ENCODE data around the gene THBS3. TPM values are rescaled to one million over a fixed set of nuclear protein-coding genes. Genes with fewer than 3 reads are reported as not detected.

THBS3 gene
- total RNA-seq, 1 experiment from 2014 or later = 14.9 TPM

GRCh38 chr1:155206891-155207805 is 549 bp downstream of the THBS3 start:
- DNase-seq = peak; percentile 87
- H3K36me3 ChIP-seq (replicated peaks; ENCODE audit: control insufficient read depth, insufficient read depth, low read length) = peaks cover 10% of the 10 kb centered on the region
- H3K4me3 ChIP-seq (ENCODE audit: insufficient read depth, low read depth, low read length) = peak overlapping the region; percentile 31
- no peaks in the 10 kb centered on the region for H3K27me3 ChIP-seq (ENCODE audit: control insufficient read depth, insufficient read depth, low read length)

- peak; percentile 37 for DNase-seq
- H3K4me3 ChIP-seq (ENCODE audit: insufficient read depth, low read depth, low read length) = no peak overlapping the region
- peaks cover 17% of the 10 kb centered on the region for H3K36me3 ChIP-seq (replicated peaks; ENCODE audit: control insufficient read depth, insufficient read depth, low read length)
- H3K27me3 ChIP-seq (ENCODE audit: control insufficient read depth, insufficient read depth, low read length) = no peaks in the 10 kb centered on the region
Measured at GRCh38 chr1:155205969-155206593, 1.6 kb downstream of the THBS3 start.

GRCh38 chr1:155205035-155205434 is 2.7 kb downstream of the THBS3 start:
- no peaks in the 10 kb centered on the region for H3K27me3 ChIP-seq (ENCODE audit: control insufficient read depth, insufficient read depth, low read length)
- H3K36me3 ChIP-seq (replicated peaks; ENCODE audit: control insufficient read depth, insufficient read depth, low read length) = peaks cover 25% of the 10 kb centered on the region
- DNase-seq = no peak
- no peak overlapping the region for H3K4me3 ChIP-seq (ENCODE audit: insufficient read depth, low read depth, low read length)

- Histone ChIP-seq H3K36me3 (replicated peaks; ENCODE audit: control insufficient read depth, insufficient read depth, low read length) (peaks cover 38% of the 10 kb centered on the region), H3K27me3 (ENCODE audit: control insufficient read depth, insufficient read depth, low read length) (no peaks in the 10 kb centered on the region), H3K4me3 (ENCODE audit: insufficient read depth, low read depth, low read length) (no peak overlapping the region)
- peak; percentile 27 for DNase-seq
Measured at GRCh38 chr1:155202731-155203515, 4.8 kb downstream of the THBS3 start.

- H3K36me3 ChIP-seq (replicated peaks; ENCODE audit: control insufficient read depth, insufficient read depth, low read length) = peaks cover 44% of the 10 kb centered on the region
- H3K27me3 ChIP-seq (ENCODE audit: control insufficient read depth, insufficient read depth, low read length) = no peaks in the 10 kb centered on the region
- no peak overlapping the region for H3K4me3 ChIP-seq (ENCODE audit: insufficient read depth, low read depth, low read length)
- peak; percentile 28 for DNase-seq
Measured at GRCh38 chr1:155202198-155202597, 5.5 kb downstream of the THBS3 start.

- H3K4me3 ChIP-seq (ENCODE audit: insufficient read depth, low read depth, low read length) = no peak overlapping the region
- peaks cover 49% of the 10 kb centered on the region for H3K36me3 ChIP-seq (replicated peaks; ENCODE audit: control insufficient read depth, insufficient read depth, low read length)
- no peaks in the 10 kb centered on the region for H3K27me3 ChIP-seq (ENCODE audit: control insufficient read depth, insufficient read depth, low read length)
- no peak for DNase-seq
Measured at GRCh38 chr1:155200920-155201319, 6.8 kb downstream of the THBS3 start.

- Histone ChIP-seq H3K27me3 (ENCODE audit: control insufficient read depth, insufficient read depth, low read length) (no peaks in the 10 kb centered on the region), H3K36me3 (replicated peaks; ENCODE audit: control insufficient read depth, insufficient read depth, low read length) (peaks cover 49% of the 10 kb centered on the region), H3K4me3 (ENCODE audit: insufficient read depth, low read depth, low read length) (no peak overlapping the region)
- no peak for DNase-seq
Measured at GRCh38 chr1:155199792-155200191, 7.9 kb downstream of the THBS3 start.

- no peaks in the 10 kb centered on the region for H3K27me3 ChIP-seq (ENCODE audit: control insufficient read depth, insufficient read depth, low read length)
- no peak overlapping the region for H3K4me3 ChIP-seq (ENCODE audit: insufficient read depth, low read depth, low read length)
- DNase-seq = no peak
- peaks cover 48% of the 10 kb centered on the region for H3K36me3 ChIP-seq (replicated peaks; ENCODE audit: control insufficient read depth, insufficient read depth, low read length)
Measured at GRCh38 chr1:155198547-155198906, 9.2 kb downstream of the THBS3 start.

GRCh38 chr1:155197901-155198546 is 9.7 kb downstream of the THBS3 start:
- H3K36me3 ChIP-seq (replicated peaks; ENCODE audit: control insufficient read depth, insufficient read depth, low read length) = peaks cover 46% of the 10 kb centered on the region

GRCh38 chr1:155196893-155197638 is 10.6 kb downstream of the THBS3 start:
- Histone ChIP-seq H3K4me3 (ENCODE audit: insufficient read depth, low read depth, low read length) (peak overlapping the region; percentile 82; the same call in 1 of the 2 replicates), H3K27me3 (ENCODE audit: control insufficient read depth, insufficient read depth, low read length) (no peaks in the 10 kb centered on the region), H3K36me3 (replicated peaks; ENCODE audit: control insufficient read depth, insufficient read depth, low read length) (peaks cover 42% of the 10 kb centered on the region)
- no peak for DNase-seq

More at GRCh38 chr1:155197901-155198546, 9.7 kb downstream of the THBS3 start:
- Histone ChIP-seq H3K27me3 (ENCODE audit: control insufficient read depth, insufficient read depth, low read length) (no peaks in the 10 kb centered on the region), H3K4me3 (ENCODE audit: insufficient read depth, low read depth, low read length) (no peak overlapping the region)
- DNase-seq = no peak

GRCh38 chr1:155196103-155196892 is 11.4 kb downstream of the THBS3 start:
- no peaks in the 10 kb centered on the region for H3K27me3 ChIP-seq (ENCODE audit: control insufficient read depth, insufficient read depth, low read length)
- peak overlapping the region; percentile 82 for H3K4me3 ChIP-seq (ENCODE audit: insufficient read depth, low read depth, low read length)
- peaks cover 37% of the 10 kb centered on the region for H3K36me3 ChIP-seq (replicated peaks; ENCODE audit: control insufficient read depth, insufficient read depth, low read length)
- DNase-seq = peak; percentile 96

GRCh38 chr1:155195201-155196102 is 12.2 kb downstream of the THBS3 start:
- H3K27me3 ChIP-seq (ENCODE audit: control insufficient read depth, insufficient read depth, low read length) = no peaks in the 10 kb centered on the region
- H3K4me3 ChIP-seq (ENCODE audit: insufficient read depth, low read depth, low read length) = peak overlapping the region; percentile 82
- DNase-seq = peak; percentile 43
- peaks cover 29% of the 10 kb centered on the region for H3K36me3 ChIP-seq (replicated peaks; ENCODE audit: control insufficient read depth, insufficient read depth, low read length)
